ENCODE measurements around the gene FUT8. TPM values are rescaled to one million over a fixed set of nuclear protein-coding genes. Genes with fewer than 3 reads are reported as not detected.

Gene FUT8
- total RNA-seq, 6 experiments from 2014 or later: 59.5 to 70.4 (median 63.8) TPM

- no peak for DNase-seq
- Mint-ChIP-seq H3K36me3 (ENCODE audit: low read depth) (no peaks in the 10 kb centered on the region), H3K4me1 (ENCODE audit: low read depth) (peaks cover 5% of the 10 kb centered on the region), H3K27me3 (ENCODE audit: insufficient read depth) (no peaks in the 10 kb centered on the region), H3K9me3 (no peaks in the 10 kb centered on the region), H3K4me3 (no peak overlapping the region), H3K27ac (no peak overlapping the region)
- no peak for TF ChIP-seq CTCF (IDR thresholded peaks at IDR 0.05)
Observed at GRCh38 chr14:65580973-65581372, 168.4 kb downstream of the FUT8 start.

- no peak for DNase-seq
- peaks cover 6% of the 10 kb centered on the region for H3K4me1 Mint-ChIP-seq (ENCODE audit: low read depth)
- no peaks in the 10 kb centered on the region for H3K9me3 Mint-ChIP-seq
- no peak overlapping the region for H3K27ac Mint-ChIP-seq
- H3K4me3 Mint-ChIP-seq: no peak overlapping the region
- no peaks in the 10 kb centered on the region for H3K27me3 Mint-ChIP-seq (ENCODE audit: insufficient read depth)
- H3K36me3 Mint-ChIP-seq (ENCODE audit: low read depth): no peaks in the 10 kb centered on the region
- TF ChIP-seq CTCF (IDR thresholded peaks at IDR 0.05): no peak
Observed at GRCh38 chr14:65581378-65581777, 168.8 kb downstream of the FUT8 start.

- DNase-seq: no peak
- Mint-ChIP-seq H3K27me3 (ENCODE audit: insufficient read depth) (no peaks in the 10 kb centered on the region), H3K4me3 (no peak overlapping the region), H3K36me3 (ENCODE audit: low read depth) (no peaks in the 10 kb centered on the region), H3K4me1 (ENCODE audit: low read depth) (peaks cover 6% of the 10 kb centered on the region), H3K9me3 (no peaks in the 10 kb centered on the region), H3K27ac (no peak overlapping the region)
- TF ChIP-seq CTCF (IDR thresholded peaks at IDR 0.05): no peak
Observed at GRCh38 chr14:65581799-65582198, 169.3 kb downstream of the FUT8 start.

- no peak for DNase-seq
- TF ChIP-seq CTCF (IDR thresholded peaks at IDR 0.05): no peak
- Mint-ChIP-seq H3K27me3 (ENCODE audit: insufficient read depth) (no peaks in the 10 kb centered on the region), H3K36me3 (ENCODE audit: low read depth) (no peaks in the 10 kb centered on the region), H3K4me3 (no peak overlapping the region), H3K4me1 (ENCODE audit: low read depth) (peaks cover 23% of the 10 kb centered on the region), H3K27ac (no peak overlapping the region), H3K9me3 (no peaks in the 10 kb centered on the region)
Observed at GRCh38 chr14:65585216-65585615, 172.7 kb downstream of the FUT8 start.

- H3K4me1 Mint-ChIP-seq (ENCODE audit: low read depth): peaks cover 23% of the 10 kb centered on the region
- no peak overlapping the region for H3K4me3 Mint-ChIP-seq
- H3K27ac Mint-ChIP-seq: no peak overlapping the region
- no peak for TF ChIP-seq CTCF (IDR thresholded peaks at IDR 0.05)
- no peaks in the 10 kb centered on the region for H3K36me3 Mint-ChIP-seq (ENCODE audit: low read depth)
- no peak for DNase-seq
- no peaks in the 10 kb centered on the region for H3K9me3 Mint-ChIP-seq
- H3K27me3 Mint-ChIP-seq (ENCODE audit: insufficient read depth): no peaks in the 10 kb centered on the region
Observed at GRCh38 chr14:65588426-65589140, 176.1 kb downstream of the FUT8 start.

Measured in HFFc6 (cell line).